ENCODE results near the gene NXPH4. TPM values are rescaled to one million over a fixed set of nuclear protein-coding genes. Genes with fewer than 3 reads are reported as not detected.

Gene NXPH4
- total and polyA plus RNA-seq, 9 donors, result 0.13 to 0.20 TPM; not detected in 7

DNA sequence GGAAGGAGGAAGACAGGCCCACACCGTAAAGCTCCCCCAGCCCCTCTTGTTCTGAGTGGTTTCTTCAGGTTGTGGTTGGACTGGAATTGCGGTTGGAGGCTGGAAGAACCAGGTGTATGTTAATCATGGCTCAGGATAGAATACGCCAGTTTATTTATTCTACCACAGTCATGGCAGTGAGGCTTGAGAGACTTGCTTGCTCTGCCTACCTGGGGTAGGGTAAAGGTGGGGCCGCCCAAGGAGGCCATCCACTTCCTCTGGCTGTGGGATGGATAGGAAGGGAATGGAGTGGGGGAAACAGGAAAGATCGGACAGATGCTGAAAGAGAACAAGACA lies 21.0 kb downstream of the NXPH4 start:
- Histone ChIP-seq H3K27me3 (peaks cover 2% of the 10 kb centered on the region), H3K4me1 (ENCODE audit: insufficient read depth) (peaks cover 11% of the 10 kb centered on the region), H3K36me3 (no peaks in the 10 kb centered on the region), H3K9me3 (no peaks in the 10 kb centered on the region), H3K27ac (no peak overlapping the region), H3K4me3 (no peak overlapping the region)
- intact Hi-C loops (cut with DNase I), result no loop called here
- TF ChIP-seq POLR2A (IDR thresholded peaks at IDR 0.05) (no peak), CTCF (IDR thresholded peaks at IDR 0.05) (no peak), EP300 (IDR thresholded peaks at IDR 0.05) (no peak)
- DNase-seq, result no peak
- 52 to 63% (median 57%) methylated on average over 5 of the region's 5 CpGs for WGBS, 3 donors

DNA sequence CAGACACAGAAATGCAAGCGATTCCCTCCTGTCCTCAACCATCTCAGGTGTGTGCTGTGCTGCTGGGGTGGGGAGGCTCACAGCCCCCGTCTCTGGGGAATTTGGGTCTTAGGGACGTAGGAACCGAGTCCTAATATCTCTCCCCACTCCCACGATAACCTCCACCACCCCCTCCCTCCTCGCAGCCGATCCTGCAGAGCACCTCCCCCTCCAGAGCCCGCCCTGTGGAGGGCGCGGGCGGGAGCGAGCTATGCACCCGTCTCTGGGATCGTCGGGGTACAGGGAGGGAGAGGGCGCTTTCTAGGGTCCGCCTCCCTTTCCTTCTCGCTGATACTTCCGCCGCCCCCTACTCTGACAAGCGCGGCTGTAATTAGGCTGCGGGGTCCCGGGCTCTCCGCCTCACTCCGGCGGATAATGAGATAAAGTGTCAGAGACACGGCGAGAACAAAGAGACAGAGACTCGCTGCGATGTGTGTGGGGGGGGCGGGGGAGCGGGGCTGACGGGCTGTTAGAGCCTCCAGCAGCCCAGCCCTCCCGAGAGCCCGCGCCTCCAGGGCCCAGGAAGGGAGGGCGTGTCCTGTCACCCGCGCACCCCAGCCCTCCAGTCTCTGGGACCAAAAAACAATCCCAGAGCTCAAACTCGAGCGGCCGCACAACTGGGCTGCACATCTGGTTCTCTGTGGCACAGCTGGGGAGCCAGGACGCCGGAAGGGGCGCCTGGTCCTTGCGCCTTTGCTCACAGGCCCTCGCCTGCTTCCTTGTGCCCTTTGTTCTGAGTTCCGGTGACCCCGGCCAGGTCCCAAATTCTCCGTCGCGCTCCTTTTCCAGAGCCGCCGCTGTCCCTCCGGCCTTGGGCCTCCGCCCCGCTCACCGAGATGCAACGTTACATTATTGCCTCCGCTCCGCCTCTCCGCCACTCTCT lies 21.6 kb downstream of the NXPH4 start:
- no peak for DNase-seq
- Histone ChIP-seq H3K27me3 (peaks cover 2% of the 10 kb centered on the region), H3K4me1 (ENCODE audit: insufficient read depth) (peaks cover 16% of the 10 kb centered on the region), H3K4me3 (peak overlapping the region; percentile 26), H3K27ac (no peak overlapping the region), H3K36me3 (no peaks in the 10 kb centered on the region), H3K9me3 (no peaks in the 10 kb centered on the region)
- intact Hi-C loops (cut with DNase I), result loop anchor here in 1 of 4 donors (2.0 kb wide), 1 partner anchor 25 kb away; no protein-coding TSS in a partner anchor
- TF ChIP-seq EP300 (IDR thresholded peaks at IDR 0.05), result no peak
- TF ChIP-seq CTCF (IDR thresholded peaks at IDR 0.05), result no peak
- TF ChIP-seq POLR2A (IDR thresholded peaks at IDR 0.05), result no peak
- 5 to 10% (median 7%) methylated on average over 44 to 63 of the region's 63 CpGs for whole genome bisulfite sequencing, 3 donors

- H3K4me3 ChIP-seq, result peak overlapping the region; percentile 26
- 2 to 4% (median 2%) methylated on average over 26 to 47 of the region's 47 CpGs for WGBS, 3 donors
- H3K27ac ChIP-seq, result no peak overlapping the region
- H3K36me3 ChIP-seq, result no peaks in the 10 kb centered on the region
- H3K27me3 ChIP-seq, result peaks cover 2% of the 10 kb centered on the region
- intact Hi-C loops (cut with DNase I), result loop anchor here in 2 of 4 donors (1.0 to 2.0 kb wide), 2 partner anchors 25 to 26 kb away; no protein-coding TSS in a partner anchor
- TF ChIP-seq CTCF (IDR thresholded peaks at IDR 0.05), result peak; percentile 99 to 100 (median 99)
- TF ChIP-seq EP300 (IDR thresholded peaks at IDR 0.05), result no peak
- peak; percentile 75 to 92 (median 86) for DNase-seq
- peaks cover 16% of the 10 kb centered on the region for H3K4me1 ChIP-seq (ENCODE audit: insufficient read depth)
- H3K9me3 ChIP-seq, result no peaks in the 10 kb centered on the region
These were observed 22.4 kb downstream of the NXPH4 start for GRCh38 chr12:57238854-57239554.

DNA sequence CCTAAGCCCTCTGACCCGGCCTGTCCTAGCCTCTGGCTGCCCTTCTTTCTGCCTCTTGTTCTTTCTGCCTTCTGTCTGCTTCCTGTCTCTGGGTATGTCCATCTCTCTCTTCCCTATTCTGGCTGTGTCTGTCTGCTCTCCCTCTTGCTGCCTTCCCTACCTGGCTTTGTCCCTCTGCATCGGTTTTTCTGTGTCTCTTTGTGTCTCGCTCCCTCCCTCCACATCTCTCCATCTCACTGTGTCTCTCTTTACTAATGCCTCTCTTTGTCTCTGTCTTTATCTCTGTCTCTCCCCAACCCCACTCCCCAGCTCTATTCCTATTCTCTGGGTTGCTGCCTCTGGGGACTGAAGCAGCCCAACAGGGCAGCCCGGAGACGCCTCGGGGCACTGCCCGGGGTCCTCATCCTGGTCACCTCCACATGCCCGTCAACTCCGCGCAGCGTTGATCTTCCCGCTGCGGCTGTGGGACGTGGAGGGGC lies 23.0 kb downstream of the NXPH4 start:
- DNase-seq, result peak in 1 of 5 donors; percentile 24
- intact Hi-C loops (cut with DNase I), result loop anchor here in 2 of 4 donors (1.0 to 2.0 kb wide), 2 partner anchors 25 to 27 kb away; no protein-coding TSS in a partner anchor
- peaks cover 16% of the 10 kb centered on the region for H3K4me1 ChIP-seq (ENCODE audit: insufficient read depth)
- H3K9me3 ChIP-seq, result no peaks in the 10 kb centered on the region
- H3K4me3 ChIP-seq, result peak overlapping the region; percentile 26
- H3K27ac ChIP-seq, result no peak overlapping the region
- 1 to 4% (median 3%) methylated on average over 14 of the region's 14 CpGs for WGBS, 3 donors
- TF ChIP-seq POLR2A (IDR thresholded peaks at IDR 0.05) (no peak), EP300 (IDR thresholded peaks at IDR 0.05) (no peak), CTCF (IDR thresholded peaks at IDR 0.05) (no peak)
- H3K36me3 ChIP-seq, result no peaks in the 10 kb centered on the region
- peaks cover 2% of the 10 kb centered on the region for H3K27me3 ChIP-seq
